Esophagus squamous epithelium (tissue), 5 donors: ENCODE results near the gene UNC13C. TPM values are rescaled to one million over a fixed set of nuclear protein-coding genes. Genes with fewer than 3 reads are reported as not detected.

ENCODE experiments used
- DNase-seq: peaks from one replicate; lab custom pipeline; 2025; lab: John Stamatoyannopoulos, UW
- H3K27ac ChIP-seq, 4 donors: fragments of 200-600 bp; sonication (generic); one replicate each; pipeline ENCODE4 v1.5.1; 2016 to 2019; ENCODE audit warnings: mild to moderate bottlenecking in 1 of 4
- H3K27me3 ChIP-seq, 4 donors: fragments of 200-600 bp; sonication (generic); 1 replicate in 3 of 4; 2 replicates in 1 of 4; pipeline versions ENCODE4 v1.5.1 to v1.6.0; 2017 to 2021; ENCODE audit warnings: antibody characterized with exemption in 1 of 4
- H3K36me3 ChIP-seq, 3 donors: fragments of 200-600 bp; sonication (generic); one replicate each; pipeline ENCODE4 v1.5.1; 2016 to 2019
- H3K4me1 ChIP-seq, 3 donors: fragments of 200-600 bp; sonication (generic); one replicate each; pipeline ENCODE4 v1.5.1; 2017 to 2019
- H3K4me3 ChIP-seq, 4 donors: fragments of 200-600 bp; sonication (generic); 1 replicate in 3 of 4; 2 replicates in 1 of 4; pipeline ENCODE4 v1.5.1; 2016 to 2019; ENCODE audit warnings: mild to moderate bottlenecking in 2 of 4, moderate library complexity in 1 of 4
- H3K9me3 ChIP-seq, 3 donors: fragments of 200-600 bp; sonication (generic); one replicate each; pipeline ENCODE4 v1.5.1; 2016 to 2019
- CTCF ChIP-seq, 6 experiments: fragments of 450-650 bp in 4 of 6; fragments of 200-600 bp in 2 of 6; sonication (generic) in 2 of 6; IDR thresholded peaks; one replicate each; pipeline ENCODE4 v1.5.1; 2016 to 2019; ENCODE audit warnings: antibody characterized with exemption in 6 of 6, mild to moderate bottlenecking in 4 of 6, moderate library complexity in 4 of 6
- POLR2A ChIP-seq, 4 donors: fragments of 450-650 bp; IDR thresholded peaks; one replicate each; pipeline ENCODE4 v1.6.1; 2017; ENCODE audit warnings: antibody characterized with exemption in 4 of 4, mild to moderate bottlenecking in 4 of 4, moderate library complexity in 3 of 4
- WGBS, 2 donors: methylation state at CpG; one replicate each; pipeline ENCODE4 v1.1.5; 2018; 5-methylcytosine and 5-hydroxymethylcytosine counted together
- intact Hi-C: fragments of 100-400 bp; cut with DNase I; formaldehyde crosslinking; loops from one replicate; pipeline ENCODE4 v1.15.0; 2022
- total RNA-seq, 4 donors: library from RNA; depleted of rRNA; stranded (reverse); fragments of >200 nt; gene quantifications; one replicate each; pipeline ENCODE4 v1.1.0, GENCODE V29; 2016
- donor health status: DM: yes; HTN: yes; CAD: no.

UNC13C gene
- total RNA-seq, 4 donors from 2014 or later: 0.18 to 0.19 TPM; not detected in 2

- WGBS, 2 donors: 63 to 81% methylated on average over 1 of the region's 1 CpG
- no peaks in the 10 kb centered on the region for H3K36me3 ChIP-seq
- H3K4me3 ChIP-seq: no peak overlapping the region
- TF ChIP-seq CTCF (IDR thresholded peaks at IDR 0.05): no peak
- TF ChIP-seq POLR2A (IDR thresholded peaks at IDR 0.05): no peak
- no peak overlapping the region for H3K27ac ChIP-seq
- intact Hi-C loops: no loop called here
- H3K9me3 ChIP-seq: no peaks in the 10 kb centered on the region
- H3K27me3 ChIP-seq: no peaks in the 10 kb centered on the region
- no peak for DNase-seq
- no peaks in the 10 kb centered on the region for H3K4me1 ChIP-seq
These were observed 170.9 kb downstream of the UNC13C start for GRCh38 chr15:54149115-54149531.

- TF ChIP-seq CTCF (IDR thresholded peaks at IDR 0.05) (no peak), POLR2A (IDR thresholded peaks at IDR 0.05) (no peak)
- no peaks in the 10 kb centered on the region for H3K36me3 ChIP-seq
- intact Hi-C loops: no loop called here
- H3K4me3 ChIP-seq: no peak overlapping the region
- no peaks in the 10 kb centered on the region for H3K9me3 ChIP-seq
- no peak for DNase-seq
- no peak overlapping the region for H3K27ac ChIP-seq
- H3K27me3 ChIP-seq: no peaks in the 10 kb centered on the region
- H3K4me1 ChIP-seq: no peaks in the 10 kb centered on the region
- 63 to 79% methylated on average over 4 of the region's 4 CpGs for WGBS, 2 donors
These were observed 172.0 kb downstream of the UNC13C start for GRCh38 chr15:54150255-54150654.

GRCh38 chr15:54159012-54159411, 180.8 kb downstream of the UNC13C start:
- WGBS, 2 donors: 55 to 61% methylated on average over 4 of the region's 4 CpGs
- H3K27ac ChIP-seq: no peak overlapping the region
- H3K27me3 ChIP-seq: no peaks in the 10 kb centered on the region
- H3K4me1 ChIP-seq: no peaks in the 10 kb centered on the region
- DNase-seq: no peak
- H3K36me3 ChIP-seq: no peaks in the 10 kb centered on the region
- H3K4me3 ChIP-seq: no peak overlapping the region
- TF ChIP-seq CTCF (IDR thresholded peaks at IDR 0.05) (no peak), POLR2A (IDR thresholded peaks at IDR 0.05) (no peak)
- no peaks in the 10 kb centered on the region for H3K9me3 ChIP-seq
- intact Hi-C loops: no loop called here

- intact Hi-C loops: no loop called here
These were observed 209.1 kb downstream of the UNC13C start for GRCh38 chr15:54187325-54187724.

GRCh38 chr15:54197995-54198394, 219.8 kb downstream of the UNC13C start:
- Histone ChIP-seq H3K4me3 (no peak overlapping the region), H3K4me1 (no peaks in the 10 kb centered on the region), H3K27ac (no peak overlapping the region), H3K9me3 (peaks cover 0 to 8% (median 0%) of the 10 kb centered on the region in 3 donors), H3K36me3 (no peaks in the 10 kb centered on the region), H3K27me3 (no peaks in the 10 kb centered on the region)
- 50 to 75% methylated on average over 1 of the region's 1 CpG for WGBS, 2 donors
- intact Hi-C loops: no loop called here
- DNase-seq: no peak
- TF ChIP-seq CTCF (IDR thresholded peaks at IDR 0.05) (no peak), POLR2A (IDR thresholded peaks at IDR 0.05) (no peak)

More at GRCh38 chr15:54187325-54187724, 209.1 kb downstream of the UNC13C start:
- H3K9me3 ChIP-seq: no peaks in the 10 kb centered on the region
- H3K4me1 ChIP-seq: no peaks in the 10 kb centered on the region
- H3K27ac ChIP-seq: no peak overlapping the region
- no peaks in the 10 kb centered on the region for H3K36me3 ChIP-seq
- TF ChIP-seq CTCF (IDR thresholded peaks at IDR 0.05): no peak
- TF ChIP-seq POLR2A (IDR thresholded peaks at IDR 0.05): no peak
- WGBS, 2 donors: 56 to 69% methylated on average over 1 of the region's 1 CpG
- no peaks in the 10 kb centered on the region for H3K27me3 ChIP-seq
- H3K4me3 ChIP-seq: no peak overlapping the region
- no peak for DNase-seq
